Liver (tissue), 9 donors: ENCODE results near the gene ERI2. TPM values are rescaled to one million over a fixed set of nuclear protein-coding genes. Genes with fewer than 3 reads are reported as not detected.

Experiments used
- DNase-seq: peaks from one replicate; pipeline ENCODE4 v3.0.0-alpha.2; 2017; ENCODE audit warnings: low spot score
- H3K27ac ChIP-seq, 2 donors: one replicate each; pipeline ENCODE4 v1.7.0; 2013; ENCODE audit warnings: inconsistent platforms in 2 of 2, low read length in 2 of 2, control low read depth in 1 of 2, low read depth in 1 of 2, mild to moderate bottlenecking in 1 of 2
- H3K27me3 ChIP-seq, 4 donors: one replicate each; pipeline versions ENCODE4 v1.6.1 to v1.7.0; 2013; ENCODE audit warnings: low read length in 3 of 4, inconsistent platforms in 1 of 4, mild to moderate bottlenecking in 1 of 4, moderate library complexity in 1 of 4; ENCODE audit not compliant: control insufficient read depth in 4 of 4, insufficient read depth in 4 of 4
- H3K36me3 ChIP-seq, 4 donors: one replicate each; pipeline versions ENCODE4 v1.6.1 to v1.7.0; 2013; ENCODE audit warnings: low read length in 3 of 4, mild to moderate bottlenecking in 3 of 4, low read depth in 1 of 4, moderate library complexity in 1 of 4; ENCODE audit not compliant: control insufficient read depth in 4 of 4, insufficient read depth in 3 of 4
- H3K4me1 ChIP-seq, 4 donors: one replicate each; pipeline versions ENCODE4 v1.6.1 to v1.7.0; 2013; ENCODE audit warnings: low read length in 3 of 4, mild to moderate bottlenecking in 3 of 4, moderate library complexity in 1 of 4; ENCODE audit not compliant: control insufficient read depth in 4 of 4, insufficient read depth in 4 of 4
- H3K4me3 ChIP-seq, 3 donors: one replicate each; pipeline versions ENCODE4 v1.6.1 to v1.7.0; 2013; ENCODE audit warnings: low read length in 3 of 3, control low read depth in 1 of 3, low read depth in 1 of 3, mild to moderate bottlenecking in 1 of 3
- H3K9ac ChIP-seq, 2 donors: one replicate each; pipeline ENCODE4 v1.7.0; 2013; ENCODE audit warnings: low read length in 2 of 2, mild to moderate bottlenecking in 2 of 2, moderate library complexity in 2 of 2, control low read depth in 1 of 2, low read depth in 1 of 2
- H3K9me3 ChIP-seq, 4 donors: one replicate each; pipeline versions ENCODE4 v1.6.1 to v1.7.0; 2013; ENCODE audit warnings: low read length in 3 of 4; ENCODE audit not compliant: control insufficient read depth in 4 of 4
- ATF3 ChIP-seq: IDR thresholded peaks from 2 replicates; pipeline ENCODE4 v1.6.1; 2016; ENCODE audit warnings: antibody characterized with exemption
- CTCF ChIP-seq: fragments of 150-350 bp; IDR thresholded peaks from 2 replicates; pipeline ENCODE4 v1.5.1; 2017; ENCODE audit warnings: improper control_type of control experiment, low read depth, low read length; ENCODE audit not compliant: missing input control
- EGR1 ChIP-seq, 2 donors: IDR thresholded peaks; 2 replicates each; pipeline ENCODE4 v1.6.1; 2016 to 2018; ENCODE audit warnings: antibody characterized with exemption in 2 of 2, low read depth in 2 of 2
- FOXA1 ChIP-seq: IDR thresholded peaks from 2 replicates; pipeline ENCODE4 v1.6.1; 2016; ENCODE audit warnings: antibody characterized with exemption
- FOXA2 ChIP-seq: IDR thresholded peaks from 2 replicates; pipeline ENCODE4 v1.6.1; 2016; ENCODE audit warnings: antibody characterized with exemption
- GABPA ChIP-seq, 2 donors: IDR thresholded peaks in 1 of 2; conservative IDR thresholded peaks in 1 of 2; 2 replicates each; pipeline ENCODE4 v1.6.1; 2016; ENCODE audit warnings: antibody characterized with exemption in 2 of 2, mild to moderate bottlenecking in 1 of 2, moderate library complexity in 1 of 2
- HNF4A ChIP-seq, 2 donors: conservative IDR thresholded peaks; 2 replicates each; pipeline ENCODE4 v1.6.1; 2016; ENCODE audit warnings: antibody characterized with exemption in 2 of 2, mild to moderate bottlenecking in 2 of 2
- HNF4G ChIP-seq: IDR thresholded peaks from 2 replicates; pipeline ENCODE4 v1.6.1; 2016; ENCODE audit warnings: antibody characterized with exemption
- JUND ChIP-seq, 2 donors: IDR thresholded peaks; 2 replicates each; pipeline ENCODE4 v1.6.1; 2016; ENCODE audit warnings: antibody characterized with exemption in 2 of 2
- MAX ChIP-seq: IDR thresholded peaks from 2 replicates; pipeline ENCODE4 v1.6.1; 2016; ENCODE audit warnings: antibody characterized with exemption
- NR2F2 ChIP-seq: IDR thresholded peaks from 2 replicates; pipeline ENCODE4 v1.6.1; 2016; ENCODE audit warnings: antibody characterized with exemption
- RAD21 ChIP-seq, 2 donors: IDR thresholded peaks; 2 replicates each; pipeline ENCODE4 v1.6.1; 2016; ENCODE audit warnings: antibody characterized with exemption in 2 of 2, mild to moderate bottlenecking in 2 of 2
- REST ChIP-seq: IDR thresholded peaks from 2 replicates; pipeline ENCODE4 v1.6.1; 2016; ENCODE audit warnings: antibody characterized with exemption, mild to moderate bottlenecking
- RXRA ChIP-seq, 2 donors: IDR thresholded peaks; 2 replicates each; pipeline ENCODE4 v1.6.1; 2017 to 2018; ENCODE audit warnings: antibody characterized with exemption in 2 of 2, mild to moderate bottlenecking in 1 of 2
- SP1 ChIP-seq: IDR thresholded peaks from 2 replicates; pipeline ENCODE4 v1.6.1; 2018; ENCODE audit warnings: antibody characterized with exemption, mild to moderate bottlenecking
- TAF1 ChIP-seq: conservative IDR thresholded peaks from 2 replicates; pipeline ENCODE4 v1.6.1; 2016; ENCODE audit warnings: antibody characterized with exemption, mild to moderate bottlenecking
- YY1 ChIP-seq: IDR thresholded peaks from 2 replicates; pipeline ENCODE4 v1.6.1; 2016; ENCODE audit warnings: antibody characterized with exemption, mild to moderate bottlenecking
- ZBTB33 ChIP-seq: IDR thresholded peaks from 2 replicates; pipeline ENCODE4 v1.6.1; 2016; ENCODE audit warnings: antibody characterized with exemption
- WGBS: extraction: QIAGEN DNeasy Blood & Tissue Kit; methylation state at CpG from one replicate; pipeline ENCODE4 v1.1.7; 2013; 5-methylcytosine and 5-hydroxymethylcytosine counted together
- polyA plus RNA-seq, 2 donors: library from polyadenylated mRNA; stranded (reverse) in 1 of 2; unstranded in 1 of 2; fragments of 200-250 nt in 1 of 2; fragments of >200 nt in 1 of 2; fragmentation: Nextera tagmentation in 1 of 2; extraction: Ambion mirVana in 1 of 2; gene quantifications; one replicate each; pipeline versions ENCODE4 v1.2.1 to v1.2.3, GENCODE V29; 2013 to 2015
- total RNA-seq, 2 donors: library from RNA; depleted of rRNA; stranded (reverse); fragments of >200 nt; gene quantifications; one replicate each; pipeline ENCODE4 v1.2.3, GENCODE V29; 2014
- donor health status: healthy.
- donor health status: healthy.
- donor health status: healthy.
- donor health status: healthy.
- donor health status: healthy.

The ERI2 gene
- total RNA-seq (10 to 100 TPM; 26.0 to 79.1 TPM), polyA plus RNA-seq (10 to 100 TPM in 1 of 2 donors, 1 to 10 TPM in 1; 8.8 to 12.2 TPM)

GRCh38 chr16:20806168-20807050, at the start of gene ERI2, which contains the start of gene REXO5:
Gene ERI2 (minus strand): TSS chr16:20806472. CDS start chr16:20806430, 42 bp downstream.
Gene REXO5 (plus strand): TSS chr16:20806527. CDS start chr16:20806954, 427 bp downstream.
- Histone ChIP-seq H3K4me1 (peaks cover 9 to 33% (median 24%) of the 10 kb centered on the region in 4 donors), H3K9me3 (no peaks in the 10 kb centered on the region), H3K27ac (peak within 1 kb of the TSS; percentile 82 to 88), H3K27me3 (no peaks in the 10 kb centered on the region), H3K36me3 (no peaks in the 10 kb centered on the region), H3K4me3 (peak within 1 kb of the TSS; percentile 77 to 90 (median 87)), H3K9ac (peak within 1 kb of the TSS; percentile 52 to 82)
- under 1% methylated on average over 74 of the region's 74 CpGs for WGBS
- no peak for TF ChIP-seq JUND (IDR thresholded peaks at IDR 0.05)
- peak; percentile 39 to 62 for TF ChIP-seq HNF4A (conservative IDR thresholded peaks at IDR 0.05)
- TF ChIP-seq GABPA (IDR thresholded peaks at IDR 0.05 in 1 of 2, conservative IDR thresholded peaks at IDR 0.05 in 1 of 2): peak; percentile 96 to 99
- TF ChIP-seq FOXA1: peak; percentile 28
- peak; percentile 46 for TF ChIP-seq SP1
- peak in 1 of 2 donors; percentile 24 for TF ChIP-seq RAD21 (IDR thresholded peaks at IDR 0.05)
- peak; percentile 63 for TF ChIP-seq REST
- no peak for TF ChIP-seq NR2F2
- TF ChIP-seq TAF1: peak; percentile 51
- peak; percentile 73 for TF ChIP-seq MAX
- no peak for TF ChIP-seq HNF4G
- TF ChIP-seq FOXA2: no peak
- TF ChIP-seq ATF3: peak; percentile 20
- TF ChIP-seq RXRA (IDR thresholded peaks at IDR 0.05): peak; percentile 71 to 91
- peak; percentile 98 for TF ChIP-seq YY1
- peak; percentile 25 for TF ChIP-seq CTCF
- peak; percentile 44 to 62 for TF ChIP-seq EGR1 (IDR thresholded peaks at IDR 0.05; ENCODE audit: low read depth in 2 of 2)
- TF ChIP-seq ZBTB33: no peak
- peak; percentile 93 for DNase-seq
